RKO (cell line): ENCODE measurements around the gene IKZF1.

Source experiments
- DNase-seq: peaks from one replicate; pipeline ENCODE4 v3.0.0-alpha.2; 2016; ENCODE audit warnings: low spot score

The IKZF1 gene

DNA sequence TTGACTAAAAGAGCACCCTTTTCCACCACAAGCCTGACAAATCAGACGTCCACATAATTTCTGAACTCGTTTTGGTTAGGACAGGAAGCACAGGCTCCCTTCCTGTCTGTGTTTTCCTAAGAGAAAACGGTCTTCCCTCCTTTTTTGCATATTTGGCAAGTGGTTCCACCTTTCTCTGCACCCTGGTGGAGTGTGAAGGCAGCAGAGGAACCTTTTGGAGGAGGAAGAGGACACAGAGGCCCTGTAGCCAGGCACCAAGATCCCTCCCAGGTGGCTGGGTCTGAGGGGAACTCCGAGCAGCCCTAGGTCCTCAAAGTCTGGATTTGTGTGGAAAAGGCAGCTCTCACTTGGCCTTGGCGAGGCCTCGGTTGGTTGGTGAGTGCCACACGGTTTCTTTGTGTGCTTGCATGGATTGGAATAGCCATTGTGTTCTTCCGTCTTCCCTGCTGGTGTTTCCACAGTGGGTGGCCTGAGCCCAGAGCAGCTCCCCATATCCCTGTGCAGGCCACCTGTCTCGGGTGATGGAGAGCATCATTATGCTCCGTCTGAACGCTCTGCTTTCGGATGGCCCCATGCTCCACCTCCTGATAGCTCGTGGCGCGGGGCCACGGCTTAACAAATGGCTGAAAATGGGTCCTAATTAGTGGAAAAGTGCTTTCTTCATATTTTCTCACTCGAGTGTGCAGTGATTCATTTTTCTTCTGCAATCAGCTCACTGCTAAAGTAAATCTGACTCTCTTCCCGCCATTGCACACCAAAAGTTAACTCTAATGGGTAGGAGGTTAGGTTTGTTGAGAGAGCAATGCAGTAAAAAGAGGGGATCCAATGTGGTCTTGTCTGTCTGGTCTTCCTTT, 4.2 kb downstream of the IKZF1 start:
- DNase-seq = no peak

DNA sequence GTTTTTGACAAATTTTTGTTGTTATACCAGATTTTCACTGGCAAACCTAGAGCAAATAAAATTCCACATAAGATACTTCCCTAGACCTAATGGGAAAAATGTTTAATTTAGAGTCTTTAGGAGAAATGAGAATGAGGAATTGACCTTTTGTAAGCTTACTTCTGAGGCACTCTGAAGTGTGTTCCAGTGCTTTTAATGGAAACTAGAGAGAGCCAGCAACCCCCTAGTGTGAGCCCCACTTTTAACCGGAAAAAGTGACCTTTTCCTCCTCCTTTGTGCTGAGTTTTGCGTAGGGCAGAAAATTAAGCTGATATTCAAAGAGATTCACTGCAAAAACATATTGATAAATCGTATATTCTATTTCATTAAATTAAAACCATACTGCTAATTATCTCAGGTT, 5.2 kb downstream of the IKZF1 start:
- DNase-seq = no peak

DNA sequence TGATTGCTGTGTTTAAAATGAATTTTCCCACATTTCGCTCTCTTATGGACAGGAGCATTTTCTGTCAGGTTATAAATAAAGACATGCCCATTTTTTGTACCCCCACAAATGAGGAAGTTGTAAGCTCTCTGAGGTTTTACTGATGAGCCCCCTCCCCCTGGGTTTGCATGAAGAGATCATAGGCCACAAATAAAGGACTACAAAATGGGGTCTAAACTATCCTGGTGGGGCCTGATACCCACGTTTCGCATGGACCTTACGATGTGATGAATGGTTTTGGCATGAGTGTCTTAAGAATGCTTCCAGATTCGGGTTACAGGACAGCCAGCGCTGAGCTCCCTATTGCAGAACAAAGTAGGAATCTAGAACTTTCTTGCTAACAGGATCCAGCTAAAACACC, 5.8 kb downstream of the IKZF1 start:
- no peak for DNase-seq

DNA sequence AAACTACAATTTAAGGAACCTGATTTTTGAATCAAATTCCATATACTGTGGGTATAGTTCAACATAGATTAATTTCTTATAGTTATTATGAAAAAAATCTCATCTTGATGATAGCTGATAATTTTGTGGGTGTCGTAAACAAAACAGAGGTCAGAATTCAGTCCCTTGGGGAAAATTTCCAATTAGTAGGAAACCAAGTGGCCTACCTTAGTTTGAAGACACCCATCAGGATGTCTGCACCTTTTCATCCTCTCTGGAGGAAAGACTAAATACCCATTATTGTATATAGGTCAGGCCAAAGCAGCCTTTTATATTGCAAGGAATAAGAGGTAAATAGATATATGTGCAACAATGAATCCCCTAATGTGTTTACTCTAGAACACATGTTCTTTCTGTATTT, 6.4 kb downstream of the IKZF1 start:
- DNase-seq = no peak

DNA sequence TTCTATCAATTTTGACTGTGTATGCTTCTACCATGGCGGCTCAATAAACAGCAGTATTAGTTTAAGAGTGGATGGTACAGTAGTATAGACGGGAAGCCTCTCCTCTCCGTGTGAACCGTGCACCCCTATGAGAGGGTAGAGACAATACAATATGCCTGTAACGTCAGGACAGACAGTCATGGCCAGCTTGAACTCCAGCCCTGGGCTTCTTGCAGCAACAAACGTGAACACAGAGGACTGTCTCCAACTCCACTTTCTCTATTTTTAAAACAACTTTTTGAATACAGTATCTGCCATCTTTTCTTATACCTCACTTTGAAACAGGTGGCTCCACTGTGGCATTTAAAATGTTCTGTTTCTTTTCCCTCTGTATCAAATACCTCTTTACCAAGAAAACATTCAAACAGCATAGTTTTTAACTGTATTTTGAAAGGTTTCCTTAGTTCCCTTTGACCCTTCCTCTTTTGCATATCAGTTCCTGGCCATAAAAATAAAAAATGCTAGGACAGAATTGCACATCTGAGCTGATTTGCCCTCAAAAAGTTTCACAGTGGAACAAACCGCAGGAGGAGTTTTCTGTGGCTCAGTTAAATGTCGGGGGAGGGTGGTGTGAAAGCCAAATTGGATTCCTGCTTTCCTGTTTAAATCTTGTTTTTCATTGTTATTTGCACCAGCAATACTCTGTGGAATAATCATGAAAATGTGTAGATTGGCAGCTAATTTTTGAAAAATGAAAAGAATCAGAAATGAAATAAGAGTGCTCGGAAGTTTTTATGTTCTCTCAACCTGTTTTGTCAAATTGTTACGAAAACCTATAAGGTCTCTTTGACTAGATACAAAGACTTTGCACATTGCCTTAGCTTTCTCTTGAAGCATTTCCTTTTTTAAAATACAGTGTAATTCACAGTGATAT, 8.0 kb downstream of the IKZF1 start:
- DNase-seq = no peak

DNA sequence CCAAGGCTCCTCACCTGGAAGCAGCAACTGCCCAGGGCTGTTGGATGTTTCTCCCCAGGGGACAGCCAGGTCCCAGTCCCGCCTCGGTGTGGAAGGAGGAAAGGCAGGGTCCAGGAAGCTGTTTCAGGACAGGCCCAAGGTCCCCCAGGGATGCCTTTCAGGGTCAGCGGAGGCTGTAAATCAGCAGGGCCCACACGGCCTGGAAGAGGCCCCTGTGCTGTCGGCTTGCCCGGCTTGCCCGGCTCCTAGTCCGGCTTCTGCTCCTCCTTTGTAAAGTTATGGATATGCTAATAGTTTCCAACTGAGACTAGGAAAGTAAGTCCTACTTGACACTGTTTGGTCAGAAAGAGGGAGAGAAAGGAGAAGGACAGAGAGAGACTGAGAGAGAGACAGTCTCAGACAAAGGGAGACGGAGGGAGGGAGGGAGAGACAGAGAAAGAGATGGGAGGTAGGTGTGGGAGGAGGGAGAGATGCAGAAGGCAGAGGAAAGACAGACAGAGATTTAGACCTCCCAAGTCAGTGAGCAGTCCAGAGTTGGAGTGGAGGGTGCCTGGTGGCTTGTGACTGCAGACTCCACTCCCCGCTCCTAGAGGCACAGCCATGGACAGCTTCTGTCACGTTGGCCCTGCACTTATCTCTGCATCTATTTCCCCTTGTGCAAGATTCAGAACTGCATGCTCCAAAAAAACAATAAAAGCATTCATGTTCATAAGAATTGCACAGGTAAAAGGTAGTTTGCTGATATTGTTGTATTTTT, 10.5 kb downstream of the IKZF1 start:
- no peak for DNase-seq

DNA sequence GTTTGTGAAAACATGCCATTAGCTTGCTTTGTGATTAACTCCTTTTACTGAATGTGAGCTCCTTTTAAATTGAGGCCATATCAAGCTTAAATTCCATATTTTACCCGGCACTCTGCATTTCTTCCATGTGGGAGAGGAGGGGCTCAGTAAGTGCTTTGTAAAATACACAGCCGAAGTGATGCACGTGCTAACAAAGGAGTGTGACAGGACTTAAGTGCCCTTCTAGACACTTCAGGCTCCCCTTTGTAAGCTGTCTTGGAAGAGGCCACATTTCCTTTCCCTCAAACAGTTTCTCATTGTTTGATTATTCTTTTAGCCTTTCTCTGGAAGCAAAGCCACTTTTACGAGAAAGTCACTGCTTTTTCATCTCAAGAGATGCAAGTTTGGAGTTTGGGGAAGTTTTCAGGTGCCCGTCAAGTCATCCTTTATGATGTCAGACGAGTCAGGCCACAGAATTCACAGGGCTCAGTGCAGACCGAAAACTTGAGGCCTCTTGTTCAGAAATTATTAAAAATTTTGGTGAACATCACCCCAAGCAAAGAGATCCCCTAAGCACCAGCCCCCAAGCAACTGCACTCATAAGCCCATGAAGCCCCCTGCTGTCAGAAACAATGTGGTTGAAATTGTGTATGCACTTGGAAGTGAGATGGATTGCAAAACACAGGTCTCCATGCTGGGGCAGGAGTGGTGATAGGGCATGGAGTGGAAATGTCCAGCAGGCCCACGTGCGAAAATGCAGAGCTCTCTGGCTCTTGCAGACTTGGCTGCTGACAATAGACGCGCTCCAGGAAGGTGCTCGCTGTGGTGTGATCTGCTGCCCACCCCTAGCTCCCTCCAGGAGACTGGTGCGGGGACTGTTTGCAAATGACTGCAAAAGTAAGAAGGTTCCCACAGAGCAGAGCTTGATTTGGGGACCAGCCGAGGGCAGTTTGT, 11.5 kb downstream of the IKZF1 start:
- no peak for DNase-seq

DNA sequence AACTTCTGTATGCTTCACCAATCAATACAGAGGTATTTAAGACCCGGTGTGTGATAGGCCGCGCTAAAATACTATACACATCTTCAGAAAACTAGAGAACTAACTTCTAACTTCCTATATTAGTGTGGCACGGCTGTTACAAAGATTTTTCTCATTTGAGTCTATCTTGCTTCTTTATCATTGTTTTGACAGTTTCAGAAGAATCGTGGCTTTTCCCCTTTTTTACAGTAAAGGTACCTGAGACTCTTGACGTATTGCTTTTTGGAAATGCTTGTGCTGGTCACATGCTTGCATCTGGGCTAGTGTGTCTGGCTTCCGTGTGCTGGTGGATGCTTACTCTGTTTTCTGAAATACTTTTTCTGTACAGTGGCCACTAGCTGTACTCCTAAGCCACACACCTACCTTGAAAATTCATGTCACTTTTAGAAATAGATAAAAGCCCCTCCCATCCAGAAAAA, 12.7 kb downstream of the IKZF1 start:
- no peak for DNase-seq

DNA sequence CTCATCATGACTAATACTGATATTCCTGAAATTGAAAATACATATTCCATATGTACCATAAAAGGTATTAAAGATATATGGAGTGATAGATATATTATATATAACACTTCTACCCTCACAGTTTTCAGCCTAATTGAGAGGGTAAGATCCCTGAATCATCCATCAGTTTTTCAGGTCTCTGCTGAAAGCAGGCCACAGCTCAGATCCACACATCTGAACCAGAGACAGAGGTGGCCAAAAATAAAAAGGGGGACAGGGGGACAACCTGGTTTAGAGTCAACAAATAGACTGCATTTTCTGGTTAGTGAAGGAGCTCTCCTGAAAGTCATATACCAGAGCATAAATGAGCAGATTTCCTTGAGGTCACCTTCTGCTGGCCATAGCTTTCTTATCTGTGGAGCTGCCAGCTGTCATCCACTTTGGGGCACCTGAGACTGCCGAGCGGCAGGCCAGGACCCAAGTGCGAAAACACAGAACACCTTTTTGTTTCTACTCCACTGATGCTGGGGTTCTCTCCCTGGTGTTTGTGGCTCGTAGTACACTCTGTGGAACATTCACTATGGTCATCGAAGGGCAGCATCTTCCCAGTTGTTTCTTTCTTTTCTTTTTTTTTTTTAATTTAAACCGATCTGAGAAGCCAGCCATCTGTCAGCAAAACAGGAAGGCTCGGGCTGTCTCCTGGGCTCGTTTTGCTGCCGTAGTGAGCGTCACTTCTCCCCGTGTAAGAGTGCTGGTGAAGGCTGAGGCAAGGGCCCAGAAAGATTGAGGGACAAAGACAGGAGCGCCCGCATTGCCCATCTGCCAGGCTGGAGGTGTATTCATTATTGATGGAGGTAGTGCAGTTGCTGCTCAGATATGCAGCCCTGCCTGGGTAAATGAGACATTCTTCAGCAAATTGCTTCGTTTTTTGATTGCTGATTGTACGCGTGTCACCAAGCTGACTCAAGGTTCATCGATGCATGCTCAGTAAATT, 13.5 kb downstream of the IKZF1 start:
- no peak for DNase-seq

DNA sequence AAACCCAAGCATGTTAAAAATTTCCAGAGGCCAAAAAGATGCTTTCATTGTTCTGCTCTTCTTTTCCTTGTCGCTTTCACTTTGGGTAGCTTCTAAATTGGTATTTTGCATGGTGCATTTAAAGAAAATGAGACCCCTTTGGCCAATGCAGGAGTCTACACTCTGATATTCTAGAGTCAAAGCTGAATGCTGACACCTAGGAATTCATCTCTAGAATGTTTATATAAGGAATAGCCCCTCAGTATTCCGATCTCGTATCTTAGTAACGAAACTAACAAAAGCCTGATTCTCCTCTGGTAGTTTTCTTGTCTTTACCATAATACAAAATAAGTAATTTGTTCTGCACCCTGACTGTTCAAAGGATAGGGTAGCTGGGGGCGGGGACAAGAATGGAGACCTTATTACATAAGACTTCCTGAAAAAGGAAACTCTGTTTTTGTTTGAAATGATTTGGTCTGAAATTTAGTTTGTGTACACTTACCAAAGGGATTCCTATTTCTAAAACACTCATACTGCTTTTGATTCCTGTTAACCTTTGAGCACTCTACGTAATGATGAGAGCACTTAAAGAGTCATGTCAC, 17.1 kb downstream of the IKZF1 start:
- no peak for DNase-seq

DNA sequence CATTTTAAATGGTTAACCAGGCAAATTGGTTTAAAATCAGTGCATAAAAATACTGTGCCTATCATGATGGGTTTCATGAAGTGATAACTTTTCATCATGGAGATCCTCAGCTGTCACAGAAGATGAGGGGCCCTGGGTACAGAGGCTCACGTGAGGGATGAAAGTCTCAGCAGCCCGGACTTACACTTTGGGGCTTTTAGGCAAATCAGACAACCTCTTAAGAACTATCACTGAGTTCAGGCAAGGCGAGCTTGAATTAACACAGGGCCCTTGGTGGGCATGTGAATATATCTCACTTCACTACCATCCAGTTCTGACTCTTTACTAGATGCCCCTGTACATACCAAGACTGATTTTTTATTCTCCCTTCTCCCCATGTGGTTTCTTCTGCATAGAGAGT, 19.6 kb downstream of the IKZF1 start:
- DNase-seq = no peak

DNA sequence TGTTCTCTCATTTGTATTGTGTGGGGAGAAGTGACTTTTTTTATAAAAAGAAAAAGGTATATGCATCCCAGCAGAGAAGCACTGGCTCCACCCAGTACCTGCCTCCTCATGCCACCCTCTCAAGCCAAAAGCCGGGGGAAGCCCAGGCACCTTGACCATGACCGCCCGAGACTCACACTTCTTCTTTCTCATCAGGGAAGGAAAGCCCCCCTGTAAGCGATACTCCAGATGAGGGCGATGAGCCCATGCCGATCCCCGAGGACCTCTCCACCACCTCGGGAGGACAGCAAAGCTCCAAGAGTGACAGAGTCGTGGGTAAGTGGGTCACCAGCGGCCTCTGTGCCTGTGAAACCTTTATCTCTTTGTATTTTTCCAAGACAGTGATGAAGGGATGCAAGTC, 22.9 kb downstream of the IKZF1 start:
- DNase-seq = no peak

DNA sequence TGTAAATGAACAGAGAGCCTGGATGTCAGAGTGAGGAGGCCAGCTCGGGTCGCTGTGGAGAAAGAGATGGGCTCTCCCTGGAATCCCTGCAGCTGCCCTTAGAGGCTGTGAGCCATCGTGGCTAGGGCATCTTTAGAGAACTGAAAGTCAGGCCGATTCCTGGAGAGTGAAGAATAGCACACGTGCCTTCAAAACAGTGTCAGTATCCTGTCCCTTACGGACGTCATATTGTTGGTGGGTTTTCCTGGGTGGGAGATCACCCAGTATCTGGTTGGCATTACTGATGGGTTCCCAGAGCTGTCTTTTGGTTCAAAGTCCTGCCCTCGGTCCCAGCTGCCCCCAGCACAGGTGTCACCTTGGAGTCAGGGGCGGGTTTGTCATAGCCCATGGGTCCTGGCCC, 25.3 kb downstream of the IKZF1 start:
- no peak for DNase-seq

DNA sequence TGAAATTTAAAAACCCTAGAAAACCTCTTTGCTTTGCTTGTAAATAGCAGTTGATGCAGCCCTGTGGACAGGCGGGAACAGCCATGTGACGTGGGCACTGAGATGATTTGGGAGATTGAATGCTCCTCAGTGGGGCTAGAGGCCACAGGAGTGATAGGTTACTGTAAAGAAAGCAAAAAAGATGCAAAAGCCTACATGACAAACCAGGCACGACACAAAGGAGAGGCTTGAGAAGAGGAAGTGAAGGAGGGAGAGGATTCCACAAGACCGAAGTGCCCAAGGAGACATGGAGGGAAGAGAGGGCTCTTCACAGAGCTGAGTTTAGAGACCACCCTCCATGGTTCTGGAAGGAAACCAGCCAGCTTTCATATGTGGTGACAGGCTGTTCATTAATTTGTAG, 25.7 kb downstream of the IKZF1 start:
- no peak for DNase-seq

DNA sequence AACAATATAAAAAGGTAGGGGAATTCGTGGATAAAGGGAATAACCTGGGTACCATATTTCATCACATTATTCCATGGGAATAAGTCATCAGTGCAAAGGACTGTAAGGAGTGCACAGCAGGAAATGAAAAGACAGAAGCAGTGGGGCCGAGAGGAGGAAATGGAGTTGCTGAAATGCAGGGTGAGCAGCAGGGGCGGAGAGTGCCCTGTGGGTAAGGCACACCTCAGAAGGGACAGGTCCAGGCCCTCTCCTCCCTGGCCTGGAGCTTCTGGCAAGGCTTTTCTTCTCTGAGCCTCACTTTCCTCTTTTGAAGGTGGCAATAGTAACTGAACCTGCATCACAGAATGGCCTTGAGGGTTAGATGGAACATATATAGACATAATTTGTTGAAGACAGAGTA, 26.2 kb downstream of the IKZF1 start:
- no peak for DNase-seq

DNA sequence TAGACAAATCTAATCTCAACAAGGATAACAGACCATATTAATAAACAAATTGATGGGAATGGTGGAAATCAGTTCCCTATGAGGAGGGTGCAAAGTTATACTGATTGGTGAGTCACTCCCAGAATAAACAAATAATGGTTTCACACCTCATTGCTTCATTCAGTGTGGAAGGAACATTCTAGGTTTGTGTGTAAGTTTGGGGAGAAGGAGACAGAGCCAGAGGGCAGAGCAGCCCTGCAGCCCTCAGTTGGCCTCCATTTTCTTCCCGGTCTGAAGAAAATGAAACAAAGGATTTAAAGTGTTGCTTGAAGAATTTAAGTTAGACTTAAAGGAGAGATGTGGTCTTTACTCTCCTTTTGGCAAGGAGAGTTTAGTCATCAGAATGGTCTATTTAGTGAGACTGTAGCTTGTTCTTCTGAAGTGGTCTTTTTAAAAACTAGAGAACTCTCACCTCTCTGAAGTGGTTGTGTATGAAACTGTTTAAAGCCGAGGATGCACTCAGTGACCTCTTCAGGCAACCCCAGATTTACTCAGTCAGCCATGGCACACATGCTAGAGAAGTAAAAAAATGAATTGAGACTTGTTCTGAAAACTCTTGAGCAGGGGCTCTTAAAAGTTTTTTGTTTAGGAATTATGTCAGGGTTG, 27.2 kb downstream of the IKZF1 start:
- DNase-seq = no peak

DNA sequence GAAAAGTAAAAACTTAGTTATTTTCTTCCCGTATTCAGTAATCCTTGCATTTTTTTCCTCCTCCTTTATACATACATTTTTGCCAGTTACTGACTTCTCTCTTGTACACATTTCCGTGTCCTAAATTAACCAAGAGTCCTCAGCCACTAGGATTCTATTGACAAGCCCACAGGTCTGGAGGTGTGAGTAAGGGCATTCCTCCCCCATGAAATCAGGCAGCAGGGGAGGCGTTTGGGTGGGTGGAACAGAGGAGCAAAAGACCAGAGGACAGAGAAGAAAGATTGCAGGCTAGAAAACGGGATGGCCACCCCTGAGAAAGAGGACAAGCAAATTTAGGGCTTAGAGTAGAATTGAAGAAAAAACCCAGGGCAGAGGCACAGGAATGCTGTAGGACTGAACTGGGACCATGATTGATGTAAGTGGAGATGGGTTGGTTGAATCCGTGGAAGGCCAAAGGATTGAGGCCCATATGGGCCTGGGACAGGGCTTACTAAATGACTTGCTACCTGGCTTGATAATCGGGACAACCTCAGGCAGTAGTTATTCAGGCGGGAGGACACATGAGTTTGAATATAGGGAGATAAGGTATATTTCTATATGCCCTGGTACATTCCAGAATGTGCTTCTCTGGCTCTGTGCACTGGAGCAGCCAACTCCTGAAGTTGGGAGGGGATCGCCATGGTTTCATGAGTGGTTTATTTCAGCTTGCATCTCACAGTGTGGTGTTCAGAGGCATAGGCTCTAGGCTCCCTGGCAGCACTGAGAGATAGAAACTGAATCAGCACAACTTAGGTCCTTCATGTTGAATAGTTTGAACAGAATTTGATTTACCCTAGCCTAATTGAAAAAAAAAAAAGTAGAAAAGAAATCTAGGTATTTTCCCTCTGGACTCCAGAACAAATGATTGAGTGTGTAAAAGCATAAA, 28.0 kb downstream of the IKZF1 start:
- DNase-seq = no peak

DNA sequence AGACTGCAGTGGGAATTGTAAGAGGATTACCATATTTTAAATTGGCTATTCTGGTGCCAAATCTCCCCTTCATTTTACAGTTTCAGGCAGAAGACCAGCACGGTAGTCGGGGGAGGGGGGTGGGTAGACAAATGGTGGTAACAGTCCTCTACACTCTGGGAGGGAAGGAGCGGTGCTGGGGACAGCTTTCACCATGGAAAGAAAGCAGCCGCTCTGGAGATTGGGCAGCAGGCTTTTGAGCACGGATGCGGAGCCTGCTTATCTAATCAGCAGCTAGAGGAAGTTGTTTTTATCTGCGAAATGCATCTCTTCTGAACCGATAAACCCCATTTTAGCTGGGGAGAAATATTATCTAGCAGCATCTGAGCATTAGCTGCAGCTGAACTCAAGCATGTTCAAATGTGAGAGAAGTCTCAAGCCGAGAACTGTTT, 28.7 kb downstream of the IKZF1 start:
- DNase-seq = no peak
